Bone marrow (tissue), 2 donors: ENCODE data around the gene FRS2.
A peak's percentile ranks its signal among the peaks of the same experiment; 100 is the strongest.

Experiments
- DNase-seq, 2 donors: peaks; one replicate each; lab custom pipeline; 2025; lab: John Stamatoyannopoulos, UW

Gene FRS2

GRCh38 chr12:69464428-69464827 is 5.8 kb upstream of the FRS2 start:
- DNase-seq: peak in 1 of 2 donors; percentile 1

- no peak for DNase-seq
These were observed 3.3 kb upstream of the FRS2 start for GRCh38 chr12:69466867-69467266.

GRCh38 chr12:69467366-69467765 is 2.8 kb upstream of the FRS2 start:
- no peak for DNase-seq

GRCh38 chr12:69468237-69469026 is 1.8 kb upstream of the FRS2 start:
- no peak for DNase-seq

GRCh38 chr12:69469854-69470188 is 367 bp upstream of the FRS2 start:
- no peak for DNase-seq

GRCh38 chr12:69471076-69471430 is 865 bp downstream of the FRS2 start:
- DNase-seq: no peak

- DNase-seq: no peak
These were observed 1.6 kb downstream of the FRS2 start for GRCh38 chr12:69471667-69472385.

- DNase-seq: no peak
These were observed 3.1 kb downstream of the FRS2 start for GRCh38 chr12:69473262-69473661.

- no peak for DNase-seq
These were observed 4.3 kb downstream of the FRS2 start for GRCh38 chr12:69474456-69474855.

GRCh38 chr12:69475237-69475975 is 5.2 kb downstream of the FRS2 start:
- DNase-seq: no peak

- no peak for DNase-seq
These were observed 6.3 kb downstream of the FRS2 start for GRCh38 chr12:69476276-69477017.

- no peak for DNase-seq
These were observed 9.5 kb downstream of the FRS2 start for GRCh38 chr12:69479675-69480074.

GRCh38 chr12:69480698-69481097 is 10.5 kb downstream of the FRS2 start:
- no peak for DNase-seq

- no peak for DNase-seq
These were observed 10.9 kb downstream of the FRS2 start for GRCh38 chr12:69481133-69481532.

GRCh38 chr12:69483700-69484099 is 13.5 kb downstream of the FRS2 start:
- no peak for DNase-seq

GRCh38 chr12:69484428-69484827 is 14.2 kb downstream of the FRS2 start:
- DNase-seq: no peak

- no peak for DNase-seq
These were observed 20.9 kb downstream of the FRS2 start for GRCh38 chr12:69490920-69491643.

GRCh38 chr12:69492739-69493138 is 22.6 kb downstream of the FRS2 start:
- no peak for DNase-seq

GRCh38 chr12:69495071-69495470 is 24.9 kb downstream of the FRS2 start:
- DNase-seq: no peak

GRCh38 chr12:69497308-69498026 is 27.3 kb downstream of the FRS2 start:
- peak in 1 of 2 donors; percentile 59 for DNase-seq

- no peak for DNase-seq
These were observed 30.4 kb downstream of the FRS2 start for GRCh38 chr12:69500631-69501030.
